Loucy (cell line): ENCODE results near the gene CHMP4B.

Experiments
- H2AFZ ChIP-seq: fragments of 200-600 bp; sonication (generic); 2 replicates; pipeline ENCODE4 v1.6.0; 2016; ENCODE audit warnings: antibody characterized with exemption, mild to moderate bottlenecking, low read length, moderate library complexity
- H3F3A ChIP-seq: fragments of 200-600 bp; 2 replicates; pipeline ENCODE4 v1.6.0; 2016; ENCODE audit warnings: antibody characterized with exemption, low read depth, mild to moderate bottlenecking
- H3K27me3 ChIP-seq: fragments of 200-600 bp; sonication (generic); 2 replicates; pipeline ENCODE4 v1.6.1; 2014; ENCODE audit warnings: low read length, mild to moderate bottlenecking; ENCODE audit not compliant: insufficient read depth, poor library complexity, severe bottlenecking
- H3K36me3 ChIP-seq: fragments of 200-600 bp; sonication (generic); 2 replicates; pipeline ENCODE4 v1.6.1; 2016; ENCODE audit warnings: low read length; ENCODE audit not compliant: insufficient read depth
- H3K4me1 ChIP-seq: fragments of 200-600 bp; sonication (generic); 2 replicates; pipeline ENCODE4 v1.5.1; 2014; ENCODE audit warnings: low read length, mild to moderate bottlenecking; ENCODE audit not compliant: insufficient read depth, poor library complexity, severe bottlenecking
- H3K4me2 ChIP-seq: fragments of 200-600 bp; sonication (generic); 2 replicates; pipeline ENCODE4 v1.6.0; 2014; ENCODE audit warnings: antibody characterized with exemption, low read length, low read depth, mild to moderate bottlenecking; ENCODE audit not compliant: poor library complexity, severe bottlenecking
- H3K4me3 ChIP-seq: fragments of 200-600 bp; sonication (generic); 2 replicates; pipeline ENCODE4 v1.5.1; 2014; ENCODE audit warnings: low read length, mild to moderate bottlenecking, mixed read lengths; ENCODE audit not compliant: poor library complexity, severe bottlenecking
- H3K79me2 ChIP-seq: fragments of 200-600 bp; sonication (generic); 2 replicates; pipeline ENCODE4 v1.6.1; 2014; ENCODE audit warnings: low read length; ENCODE audit not compliant: insufficient read depth
- H3K9ac ChIP-seq: fragments of 200-600 bp; sonication (generic); 2 replicates; pipeline ENCODE4 v1.6.0; 2014; ENCODE audit warnings: mild to moderate bottlenecking, low read depth, low read length, moderate library complexity; ENCODE audit not compliant: poor library complexity, severe bottlenecking
- H3K9me2 ChIP-seq: fragments of 200-600 bp; sonication (generic); replicated peaks from 2 replicates; pipeline ENCODE4 v1.6.1; 2016; ENCODE audit warnings: low read depth, low read length, mixed read lengths
- H3K9me3 ChIP-seq: fragments of 200-600 bp; sonication (generic); 2 replicates; pipeline ENCODE4 v1.6.1; 2014; ENCODE audit warnings: mild to moderate bottlenecking, antibody characterized with exemption, low read length, low read depth; ENCODE audit not compliant: insufficient read depth
- H4K20me1 ChIP-seq: fragments of 200-600 bp; sonication (generic); 2 replicates; pipeline ENCODE4 v1.6.0; 2014; ENCODE audit warnings: antibody characterized with exemption, low read length, mild to moderate bottlenecking; ENCODE audit not compliant: insufficient read depth, poor library complexity, severe bottlenecking
- CTCF ChIP-seq: fragments of 200-600 bp; sonication (generic); conservative IDR thresholded peaks from 2 replicates; pipeline ENCODE4 v1.5.1; 2014; ENCODE audit warnings: mild to moderate bottlenecking, antibody characterized with exemption, low read length
- EZH2phosphoT487 ChIP-seq: fragments of 200-600 bp; IDR thresholded peaks from 2 replicates; pipeline ENCODE4 v1.6.1; 2018; ENCODE audit warnings: antibody characterized with exemption, mild to moderate bottlenecking, moderate library complexity, borderline replicate concordance

The CHMP4B gene

GRCh38 chr20:33793011-33793931 lies 17.9 kb upstream of the CHMP4B start:
- Histone ChIP-seq H2AFZ (no peak overlapping the region), H4K20me1 (no peaks in the 10 kb centered on the region), H3K36me3 (no peaks in the 10 kb centered on the region), H3K9me3 (no peaks in the 10 kb centered on the region), H3K27me3 (no peaks in the 10 kb centered on the region), H3K9me2 (no peaks in the 10 kb centered on the region), H3F3A (no peaks in the 10 kb centered on the region), H3K4me1 (no peaks in the 10 kb centered on the region), H3K4me2 (no peak overlapping the region), H3K4me3 (no peak overlapping the region), H3K9ac (no peak overlapping the region), H3K79me2 (no peaks in the 10 kb centered on the region)
- TF ChIP-seq CTCF, result no peak
- TF ChIP-seq EZH2phosphoT487, result no peak

- no peaks in the 10 kb centered on the region for H3K9me3 ChIP-seq
- H4K20me1 ChIP-seq, result no peaks in the 10 kb centered on the region
- no peaks in the 10 kb centered on the region for H3F3A ChIP-seq
- no peaks in the 10 kb centered on the region for H3K36me3 ChIP-seq
- H3K4me2 ChIP-seq, result no peak overlapping the region
- no peaks in the 10 kb centered on the region for H3K27me3 ChIP-seq
- TF ChIP-seq EZH2phosphoT487, result no peak
- TF ChIP-seq CTCF, result no peak
- H3K4me3 ChIP-seq, result no peak overlapping the region
- H3K9me2 ChIP-seq, result no peaks in the 10 kb centered on the region
- H3K9ac ChIP-seq, result no peak overlapping the region
- no peaks in the 10 kb centered on the region for H3K4me1 ChIP-seq
- no peaks in the 10 kb centered on the region for H3K79me2 ChIP-seq
- H2AFZ ChIP-seq, result no peak overlapping the region
These were observed 14.8 kb upstream of the CHMP4B start for GRCh38 chr20:33796263-33796906.

- TF ChIP-seq EZH2phosphoT487, result no peak
- TF ChIP-seq CTCF, result no peak
- H3F3A ChIP-seq, result no peaks in the 10 kb centered on the region
- no peaks in the 10 kb centered on the region for H3K4me1 ChIP-seq
- no peaks in the 10 kb centered on the region for H3K9me3 ChIP-seq
- no peaks in the 10 kb centered on the region for H3K27me3 ChIP-seq
- H4K20me1 ChIP-seq, result no peaks in the 10 kb centered on the region
- H3K9me2 ChIP-seq, result no peaks in the 10 kb centered on the region
- no peaks in the 10 kb centered on the region for H3K79me2 ChIP-seq
- no peak overlapping the region for H3K4me2 ChIP-seq
- no peak overlapping the region for H3K4me3 ChIP-seq
- H3K36me3 ChIP-seq, result no peaks in the 10 kb centered on the region
- H2AFZ ChIP-seq, result no peak overlapping the region
- no peak overlapping the region for H3K9ac ChIP-seq
These were observed 14.1 kb upstream of the CHMP4B start for GRCh38 chr20:33796907-33797544.
